Ishikawa (cell line): ENCODE results near the gene YTHDF1.

Experiments used
- CEBPB ChIP-seq: IDR thresholded peaks from 2 replicates; pipeline ENCODE4 v1.6.1; 2012
- EGR1 ChIP-seq: IDR thresholded peaks from 2 replicates; pipeline ENCODE4 v1.6.1; 2012
- EP300 ChIP-seq: IDR thresholded peaks from 2 replicates; pipeline ENCODE4 v1.6.1; 2012; ENCODE audit warnings: borderline replicate concordance
- FOXM1 ChIP-seq: IDR thresholded peaks from 2 replicates; pipeline ENCODE4 v1.6.1; 2012; ENCODE audit warnings: low read depth, borderline replicate concordance
- NFIC ChIP-seq: IDR thresholded peaks from 2 replicates; pipeline ENCODE4 v1.6.1; 2012
- RAD21 ChIP-seq: IDR thresholded peaks from 2 replicates; pipeline ENCODE4 v1.6.1; 2012; ENCODE audit warnings: low read depth
- TAF1 ChIP-seq: IDR thresholded peaks from 2 replicates; pipeline ENCODE4 v1.6.1; 2012; ENCODE audit warnings: low read depth, mild to moderate bottlenecking
- TCF12 ChIP-seq: IDR thresholded peaks from 2 replicates; pipeline ENCODE4 v1.6.1; 2012; ENCODE audit warnings: low read depth
- TEAD4 ChIP-seq: IDR thresholded peaks from 2 replicates; pipeline ENCODE4 v1.6.1; 2012
- YY1 ChIP-seq: IDR thresholded peaks from 2 replicates; pipeline ENCODE4 v1.6.1; 2012; ENCODE audit warnings: low read depth
- ZBTB7A ChIP-seq: IDR thresholded peaks from 2 replicates; pipeline ENCODE4 v1.6.1; 2012; ENCODE audit warnings: low read depth
- TF ChIP-seq, protein P1 (sequence below): IDR thresholded peaks from 2 replicates; pipeline ENCODE4 v1.6.1; 2012
- TF ChIP-seq, protein P2 (sequence below): IDR thresholded peaks from 2 replicates; pipeline ENCODE4 v1.6.1; 2012; ENCODE audit warnings: low read depth, mild to moderate bottlenecking

DNA sequence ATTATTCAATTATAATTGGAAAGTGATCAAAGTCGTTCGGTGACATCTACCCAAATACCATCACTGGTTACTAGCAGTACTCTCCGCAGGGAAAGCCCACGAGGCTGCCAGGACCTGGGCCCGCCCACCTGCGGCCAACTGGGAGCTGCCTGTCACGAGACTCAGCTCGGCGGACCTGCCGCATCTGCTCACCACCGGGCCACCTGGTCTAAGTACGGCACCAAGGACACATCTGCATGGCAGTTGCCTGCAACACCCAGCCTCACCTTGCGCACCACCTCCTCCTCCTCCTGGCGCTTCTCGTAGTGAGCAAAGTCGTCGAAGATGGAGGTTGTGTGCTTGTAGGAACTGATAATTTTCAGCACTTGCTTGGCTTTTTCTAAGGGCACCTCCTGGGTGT, 13.9 kb downstream of the YTHDF1 start:
- TF ChIP-seq YY1 (no peak), TAF1 (no peak), EP300 (no peak), CEBPB (no peak), EGR1 (no peak), NFIC (no peak), TEAD4 (no peak), RAD21 (no peak), TCF12 (no peak), FOXM1 (no peak), ZBTB7A (no peak)
- TF ChIP-seq, protein P1, sequence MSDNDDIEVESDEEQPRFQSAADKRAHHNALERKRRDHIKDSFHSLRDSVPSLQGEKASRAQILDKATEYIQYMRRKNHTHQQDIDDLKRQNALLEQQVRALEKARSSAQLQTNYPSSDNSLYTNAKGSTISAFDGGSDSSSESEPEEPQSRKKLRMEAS, result no peak
- TF ChIP-seq, protein P2, sequence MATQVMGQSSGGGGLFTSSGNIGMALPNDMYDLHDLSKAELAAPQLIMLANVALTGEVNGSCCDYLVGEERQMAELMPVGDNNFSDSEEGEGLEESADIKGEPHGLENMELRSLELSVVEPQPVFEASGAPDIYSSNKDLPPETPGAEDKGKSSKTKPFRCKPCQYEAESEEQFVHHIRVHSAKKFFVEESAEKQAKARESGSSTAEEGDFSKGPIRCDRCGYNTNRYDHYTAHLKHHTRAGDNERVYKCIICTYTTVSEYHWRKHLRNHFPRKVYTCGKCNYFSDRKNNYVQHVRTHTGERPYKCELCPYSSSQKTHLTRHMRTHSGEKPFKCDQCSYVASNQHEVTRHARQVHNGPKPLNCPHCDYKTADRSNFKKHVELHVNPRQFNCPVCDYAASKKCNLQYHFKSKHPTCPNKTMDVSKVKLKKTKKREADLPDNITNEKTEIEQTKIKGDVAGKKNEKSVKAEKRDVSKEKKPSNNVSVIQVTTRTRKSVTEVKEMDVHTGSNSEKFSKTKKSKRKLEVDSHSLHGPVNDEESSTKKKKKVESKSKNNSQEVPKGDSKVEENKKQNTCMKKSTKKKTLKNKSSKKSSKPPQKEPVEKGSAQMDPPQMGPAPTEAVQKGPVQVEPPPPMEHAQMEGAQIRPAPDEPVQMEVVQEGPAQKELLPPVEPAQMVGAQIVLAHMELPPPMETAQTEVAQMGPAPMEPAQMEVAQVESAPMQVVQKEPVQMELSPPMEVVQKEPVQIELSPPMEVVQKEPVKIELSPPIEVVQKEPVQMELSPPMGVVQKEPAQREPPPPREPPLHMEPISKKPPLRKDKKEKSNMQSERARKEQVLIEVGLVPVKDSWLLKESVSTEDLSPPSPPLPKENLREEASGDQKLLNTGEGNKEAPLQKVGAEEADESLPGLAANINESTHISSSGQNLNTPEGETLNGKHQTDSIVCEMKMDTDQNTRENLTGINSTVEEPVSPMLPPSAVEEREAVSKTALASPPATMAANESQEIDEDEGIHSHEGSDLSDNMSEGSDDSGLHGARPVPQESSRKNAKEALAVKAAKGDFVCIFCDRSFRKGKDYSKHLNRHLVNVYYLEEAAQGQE, result no peak
